ENCODE data around the gene AUTS2. TPM values are rescaled to one million over a fixed set of nuclear protein-coding genes. Genes with fewer than 3 reads are reported as not detected.

Gene AUTS2
- total RNA-seq, 1 experiment from 2014 or later, result 256 TPM

DNA sequence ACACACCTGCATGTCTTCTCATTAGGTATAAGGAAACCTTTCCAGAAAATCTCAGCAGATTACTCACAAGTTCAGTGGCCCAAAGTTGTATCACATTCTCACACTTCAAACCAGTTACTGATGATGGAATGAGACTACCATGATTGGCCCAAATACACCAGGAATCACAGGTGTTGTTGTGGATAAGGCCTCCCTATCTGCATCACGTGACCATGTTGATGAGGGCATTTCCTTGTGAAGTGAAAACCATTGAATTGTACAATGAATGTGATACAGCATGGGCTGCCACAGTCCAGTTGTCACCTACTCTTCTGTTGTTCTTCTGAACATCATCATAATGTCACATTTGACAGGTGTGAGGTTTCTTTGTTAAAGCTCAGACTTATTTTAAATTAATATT lies 431.7 kb downstream of the AUTS2 start:
- Mint-ChIP-seq H3K9me3 (no peaks in the 10 kb centered on the region), H3K4me1 (peaks cover 25 to 32% of the 10 kb centered on the region in 2 experiments), H3K27ac (no peak overlapping the region), H3K27me3 (ENCODE audit: low read depth) (no peaks in the 10 kb centered on the region; the same call in 1 of the 2 replicates), H3K4me3 (no peak overlapping the region), H3K36me3 (ENCODE audit: insufficient read depth in 1 of 3, low read depth in 3 of 3) (no peaks in the 10 kb centered on the region)
- TF ChIP-seq, protein P1, sequence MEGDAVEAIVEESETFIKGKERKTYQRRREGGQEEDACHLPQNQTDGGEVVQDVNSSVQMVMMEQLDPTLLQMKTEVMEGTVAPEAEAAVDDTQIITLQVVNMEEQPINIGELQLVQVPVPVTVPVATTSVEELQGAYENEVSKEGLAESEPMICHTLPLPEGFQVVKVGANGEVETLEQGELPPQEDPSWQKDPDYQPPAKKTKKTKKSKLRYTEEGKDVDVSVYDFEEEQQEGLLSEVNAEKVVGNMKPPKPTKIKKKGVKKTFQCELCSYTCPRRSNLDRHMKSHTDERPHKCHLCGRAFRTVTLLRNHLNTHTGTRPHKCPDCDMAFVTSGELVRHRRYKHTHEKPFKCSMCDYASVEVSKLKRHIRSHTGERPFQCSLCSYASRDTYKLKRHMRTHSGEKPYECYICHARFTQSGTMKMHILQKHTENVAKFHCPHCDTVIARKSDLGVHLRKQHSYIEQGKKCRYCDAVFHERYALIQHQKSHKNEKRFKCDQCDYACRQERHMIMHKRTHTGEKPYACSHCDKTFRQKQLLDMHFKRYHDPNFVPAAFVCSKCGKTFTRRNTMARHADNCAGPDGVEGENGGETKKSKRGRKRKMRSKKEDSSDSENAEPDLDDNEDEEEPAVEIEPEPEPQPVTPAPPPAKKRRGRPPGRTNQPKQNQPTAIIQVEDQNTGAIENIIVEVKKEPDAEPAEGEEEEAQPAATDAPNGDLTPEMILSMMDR (conservative IDR thresholded peaks at IDR 0.05), result no peak
- H3K56ac ChIP-seq (ENCODE audit: insufficient read length, low read depth, low read length), result no peak overlapping the region
- H3K9me3 ChIP-seq (ENCODE audit: control insufficient read depth, low read depth, low read length), result no peaks in the 10 kb centered on the region
- no peak overlapping the region for H2BK20ac ChIP-seq (ENCODE audit: low read depth, low read length, poor library complexity, severe bottlenecking)
- no peaks in the 10 kb centered on the region for H4K20me1 ChIP-seq (ENCODE audit: control insufficient read depth, insufficient read depth, insufficient read length)
- H3K9ac ChIP-seq (ENCODE audit: extremely low read depth, insufficient read length, low read length), result no peak overlapping the region
- H3K4me1 ChIP-seq (ENCODE audit: insufficient read depth, low read length), result peaks cover 3% of the 10 kb centered on the region; the same call in 1 of the 2 replicates
- DNase-seq, result no peak
- H3T11ph ChIP-seq (ENCODE audit: low read length), result no peak overlapping the region
- no peak overlapping the region for H4K91ac ChIP-seq (ENCODE audit: insufficient read length, low read depth, low read length)
- H3K79me1 ChIP-seq (ENCODE audit: insufficient read depth, low read depth, low read length, poor library complexity, severe bottlenecking), result no peaks in the 10 kb centered on the region
- H3K27me3 ChIP-seq (ENCODE audit: insufficient read depth, low read length), result no peaks in the 10 kb centered on the region
- H3K18ac ChIP-seq (ENCODE audit: insufficient read length, low read depth, low read length), result no peak overlapping the region
- no peak overlapping the region for H3K4me2 ChIP-seq (ENCODE audit: insufficient read depth, insufficient read length, low read length)
- no peaks in the 10 kb centered on the region for H3K79me2 ChIP-seq (ENCODE audit: insufficient read depth, low read length)
- no peak overlapping the region for H2AK5ac ChIP-seq (ENCODE audit: insufficient read length, low read length)
- H2AFZ ChIP-seq (ENCODE audit: low read length), result no peak overlapping the region
- no peak overlapping the region for H3K27ac ChIP-seq (ENCODE audit: insufficient read length, low read depth, low read length)
- H2BK120ac ChIP-seq (ENCODE audit: low read depth, low read length, poor library complexity, severe bottlenecking), result no peak overlapping the region
- no peak overlapping the region for H3K14ac ChIP-seq (ENCODE audit: insufficient read depth, low read length)
- no peak overlapping the region for H4K8ac ChIP-seq (replicated peaks; ENCODE audit: insufficient read length, low read depth, low read length)
- no peak overlapping the region for H4K5ac ChIP-seq (ENCODE audit: insufficient read length, low read depth, low read length)
- no peak overlapping the region for H2BK12ac ChIP-seq (ENCODE audit: insufficient read length, low read depth, low read length)
- H2BK15ac ChIP-seq (ENCODE audit: low read depth, low read length), result no peak overlapping the region
- H3K4ac ChIP-seq (ENCODE audit: low read depth, low read length), result no peak overlapping the region
- no peak overlapping the region for H2BK5ac ChIP-seq (ENCODE audit: insufficient read length, low read length)
- H3K23me2 ChIP-seq (ENCODE audit: insufficient read length, low read depth, low read length, poor library complexity, severe bottlenecking), result no peaks in the 10 kb centered on the region
- no peak overlapping the region for H3K23ac ChIP-seq (ENCODE audit: insufficient read length, low read depth, low read length)
- no CpG with 5 or more reads among the region's 1 CpG for WGBS (ENCODE audit: extremely low coverage, insufficient read length, low lambda C conversion rate)

Data from H9 (cell line).